IMR-90 (cell line): Measurements from ENCODE around the gene OR10D3. TPM values are rescaled to one million over a fixed set of nuclear protein-coding genes. Genes with fewer than 3 reads are reported as not detected.

Source experiments
- ATAC-seq: fragments of 200-7000 bp; cut with Tn5 transposase; 2 replicates; pipeline ENCODE4 v1.9.1; 2020; ENCODE audit warnings: low read depth, mild to moderate bottlenecking, moderate library complexity
- BruUV-seq: library from RNA; stranded (reverse); fragments of 400-500 nt; replicated peaks from 2 replicates; lab custom pipeline; 2021; lab: Mats Ljungman, UMichigan
- CTCF ChIA-PET: fragments of 300-600 bp; formaldehyde crosslinking; extraction: SDS; loops from one replicate; lab custom pipeline; 2021; ENCODE audit warnings: antibody characterized with exemption; lab: Yijun Ruan, JAX
- POLR2A ChIA-PET: fragments of 300-600 bp; sonication (Branson Sonifier 250); formaldehyde crosslinking; loops from one replicate; lab custom pipeline; 2022; ENCODE audit warnings: antibody characterized with exemption; ENCODE audit not compliant: unreplicated experiment; lab: Charles Lee
- DNase-seq: peaks from one replicate; pipeline ENCODE4 v3.0.0; 2013
- H2AFZ ChIP-seq: replicated peaks from 2 replicates; pipeline ENCODE3; 2013; ENCODE audit warnings: low read length, mild to moderate bottlenecking; ENCODE audit not compliant: poor library complexity
- H2AK5ac ChIP-seq: 2 replicates; pipeline ENCODE4 v1.6.1; 2013; ENCODE audit warnings: low read depth, low read length, inconsistent platforms
- H2AK9ac ChIP-seq: replicated peaks from 2 replicates; pipeline ENCODE3; 2013; ENCODE audit warnings: mild to moderate bottlenecking, low read depth, low read length, moderate library complexity; ENCODE audit not compliant: poor library complexity
- H2BK120ac ChIP-seq: 2 replicates; pipeline ENCODE4 v1.6.1; 2013; ENCODE audit warnings: low read depth, low read length, inconsistent platforms
- H2BK15ac ChIP-seq: 3 replicates; pipeline ENCODE4 v1.6.1; 2013; ENCODE audit warnings: low read depth, low read length, inconsistent platforms
- H2BK20ac ChIP-seq: 2 replicates; pipeline ENCODE4 v1.6.1; 2013; ENCODE audit warnings: low read depth, mild to moderate bottlenecking, inconsistent platforms, low read length, moderate library complexity
- H2BK5ac ChIP-seq: 2 replicates; pipeline ENCODE4 v1.6.1; 2013; ENCODE audit warnings: mild to moderate bottlenecking, low read depth, low read length, inconsistent platforms; ENCODE audit not compliant: poor library complexity, severe bottlenecking
- H3K14ac ChIP-seq: replicated peaks from 2 replicates; pipeline ENCODE4 v1.6.1; 2013; ENCODE audit warnings: low read depth, low read length, inconsistent platforms
- H3K18ac ChIP-seq: 2 replicates; pipeline ENCODE4 v1.6.1; 2013; ENCODE audit warnings: low read depth, low read length, control low read depth
- H3K23ac ChIP-seq: 2 replicates; pipeline ENCODE4 v1.6.1; 2013; ENCODE audit warnings: low read depth, low read length, inconsistent platforms
- H3K27ac ChIP-seq: 2 replicates; pipeline ENCODE4 v1.5.1; 2013; ENCODE audit warnings: mild to moderate bottlenecking, control low read depth, low read length; ENCODE audit not compliant: insufficient read depth
- H3K27me3 ChIP-seq: 2 replicates; pipeline ENCODE4 v1.6.1; 2013; ENCODE audit warnings: low read length; ENCODE audit not compliant: control insufficient read depth, insufficient read depth
- H3K36me3 ChIP-seq: 2 replicates; pipeline ENCODE4 v1.6.1; 2013; ENCODE audit warnings: low read length, mixed read lengths; ENCODE audit not compliant: control insufficient read depth, insufficient read depth
- H3K4ac ChIP-seq: 2 replicates; pipeline ENCODE4 v1.6.1; 2013; ENCODE audit warnings: low read depth, low read length, inconsistent platforms
- H3K4me1 ChIP-seq: 2 replicates; pipeline ENCODE4 v1.6.1; 2013; ENCODE audit warnings: low read length, mixed read lengths; ENCODE audit not compliant: control insufficient read depth, insufficient read depth
- H3K4me2 ChIP-seq: 2 replicates; pipeline ENCODE4 v1.6.1; 2013; ENCODE audit warnings: low read depth, mild to moderate bottlenecking, control low read depth, low read length, moderate library complexity
- H3K4me3 ChIP-seq: 2 replicates; pipeline ENCODE4 v1.5.1; 2013; ENCODE audit warnings: low read depth, mild to moderate bottlenecking, control low read depth, low read length, moderate library complexity; ENCODE audit not compliant: insufficient read depth
- H3K56ac ChIP-seq: 2 replicates; pipeline ENCODE4 v1.6.1; 2013; ENCODE audit warnings: low read length, inconsistent platforms; ENCODE audit not compliant: insufficient read depth; ENCODE audit errors: extremely low read depth
- H3K79me1 ChIP-seq, 2 experiments: 2 replicates each; pipeline ENCODE4 v1.6.1; 2013; ENCODE audit warnings: low read length in 2 of 2, inconsistent platforms in 1 of 2, low read depth in 1 of 2
- H3K9ac ChIP-seq: 2 replicates; pipeline ENCODE4 v1.6.1; 2013; ENCODE audit warnings: low read depth, low read length, control low read depth
- H3K9me1 ChIP-seq: 2 replicates; pipeline ENCODE4 v1.6.1; 2013; ENCODE audit warnings: low read length, inconsistent platforms; ENCODE audit not compliant: insufficient read depth
- H3K9me3 ChIP-seq: 2 replicates; pipeline ENCODE4 v1.6.1; 2013; ENCODE audit warnings: low read length; ENCODE audit not compliant: control insufficient read depth, insufficient read depth
- H4K20me1 ChIP-seq: 2 replicates; pipeline ENCODE4 v1.6.1; 2013; ENCODE audit warnings: low read length, inconsistent platforms; ENCODE audit not compliant: insufficient read depth
- H4K5ac ChIP-seq: 2 replicates; pipeline ENCODE4 v1.6.1; 2013; ENCODE audit warnings: mild to moderate bottlenecking, low read depth, low read length, control low read depth
- H4K8ac ChIP-seq, 2 experiments: 2 replicates each; pipeline ENCODE4 v1.6.1; 2013; ENCODE audit warnings: low read depth in 2 of 2, low read length in 2 of 2, control low read depth in 1 of 2, inconsistent platforms in 1 of 2
- H4K91ac ChIP-seq: 2 replicates; pipeline ENCODE4 v1.6.1; 2013; ENCODE audit warnings: low read depth, low read length, inconsistent platforms; ENCODE audit not compliant: insufficient read depth
- CEBPB ChIP-seq: IDR thresholded peaks from 2 replicates; pipeline ENCODE4 v1.6.1; 2012; ENCODE audit warnings: low read depth, low read length, improper control_type of control experiment
- MAZ ChIP-seq: IDR thresholded peaks from 2 replicates; pipeline ENCODE4 v1.6.1; 2012; ENCODE audit warnings: low read depth, mild to moderate bottlenecking, low read length, improper control_type of control experiment, moderate library complexity, borderline replicate concordance
- MXI1 ChIP-seq: IDR thresholded peaks from 2 replicates; pipeline ENCODE4 v1.6.1; 2012; ENCODE audit warnings: low read depth, mild to moderate bottlenecking, low read length, moderate library complexity, borderline replicate concordance
- NFE2L2 ChIP-seq: fragments of 150-350 bp; IDR thresholded peaks from 2 replicates; pipeline ENCODE4 v1.6.1; 2016; ENCODE audit warnings: low read depth, mild to moderate bottlenecking, low read length
- POLR2A ChIP-seq: IDR thresholded peaks from 2 replicates; pipeline ENCODE4 v1.6.1; 2012; ENCODE audit warnings: mild to moderate bottlenecking, low read depth, low read length
- RCOR1 ChIP-seq: IDR thresholded peaks from 2 replicates; pipeline ENCODE4 v1.6.1; 2012; ENCODE audit warnings: mild to moderate bottlenecking, low read length, improper control_type of control experiment; ENCODE audit not compliant: insufficient replicate concordance
- RFX5 ChIP-seq: IDR thresholded peaks from 2 replicates; pipeline ENCODE4 v1.8.0; 2012; ENCODE audit warnings: low read depth, mild to moderate bottlenecking, low read length, moderate library complexity
- dilution Hi-C: fragments of 300-500 bp; cut with HindIII; formaldehyde crosslinking; loops from one replicate; pipeline ENCODE4 v1.14.3; 2018; ENCODE audit warnings: low sequenced_read_pairs; ENCODE audit not compliant: unreplicated experiment
- in situ Hi-C: fragments of 300-500 bp; cut with MboI; formaldehyde crosslinking; loops from 3 replicates; pipeline ENCODE4 v1.14.3; 2019; ENCODE audit warnings: low sequenced_read_pairs, inconsistent platforms, mixed read lengths
- intact Hi-C: fragments of 100-400 bp; cut with micrococcal nuclease; formaldehyde crosslinking; loops from 2 replicates; pipeline ENCODE4 v1.10.0; 2022
- polyA plus RNA-seq, 3 experiments: library from polyadenylated mRNA; depleted of rRNA; stranded (reverse); fragments of >200 nt; gene quantifications; 2 replicates each; pipeline ENCODE4 v1.2.3, GENCODE V29; 2012; ENCODE audit warnings: low replicate concordance in 1 of 3
- total RNA-seq: library from RNA; depleted of rRNA; stranded (reverse); fragments of >200 nt; gene quantifications from 2 replicates; pipeline ENCODE4 v1.2.3, GENCODE V29; 2012
- TF ChIP-seq, protein P1 (sequence below): conservative IDR thresholded peaks from 2 replicates; pipeline ENCODE4 v1.5.1; 2012; ENCODE audit warnings: mild to moderate bottlenecking, low read depth, low read length, improper control_type of control experiment
- TF ChIP-seq, protein P2 (sequence below): fragments of 150-350 bp; IDR thresholded peaks from 2 replicates; pipeline ENCODE4 v1.6.1; 2016; ENCODE audit warnings: low read depth, mild to moderate bottlenecking, low read length, moderate library complexity, borderline replicate concordance
- TF ChIP-seq, protein P3 (sequence below): fragments of 150-350 bp; IDR thresholded peaks from 2 replicates; pipeline ENCODE4 v1.6.1; 2017; ENCODE audit warnings: mild to moderate bottlenecking, antibody characterized with exemption, low read length, low read depth

The OR10D3 gene
- total and polyA plus RNA-seq, 2 of the 4 experiments (the other 2 are of a cell fraction) = not detected

DNA sequence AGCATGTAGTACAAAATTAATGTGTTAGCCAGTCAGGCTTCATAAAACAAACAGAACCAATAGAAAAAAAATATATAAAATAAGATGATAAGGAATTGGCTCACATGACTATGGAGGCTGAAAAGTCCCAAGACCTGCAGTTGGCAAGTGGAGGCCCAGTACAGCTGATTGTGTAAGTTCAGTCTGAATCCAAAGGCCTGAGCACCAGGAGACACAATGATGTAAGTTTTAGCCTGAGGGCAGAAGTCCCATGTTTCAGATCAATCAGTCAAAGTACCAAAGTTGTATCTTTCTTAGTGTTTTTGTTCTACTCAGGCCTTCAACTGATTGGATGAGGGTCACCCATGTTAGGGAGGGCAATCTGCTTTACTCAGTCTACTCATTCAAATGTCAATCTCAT lies 14.3 kb upstream of the OR10D3 start:
- Histone ChIP-seq H3K4ac (no peak overlapping the region), H4K20me1 (no peaks in the 10 kb centered on the region), H3K4me1 (no peaks in the 10 kb centered on the region), H3K23ac (no peak overlapping the region), H3K79me1 (no peaks in the 10 kb centered on the region), H3K18ac (no peak overlapping the region), H2BK15ac (no peak overlapping the region), H3K14ac (no peak overlapping the region), H2BK20ac (no peak overlapping the region), H4K91ac (no peak overlapping the region), H3K56ac (no peak overlapping the region), H4K8ac (no peak overlapping the region), H3K9me1 (no peaks in the 10 kb centered on the region), H3K36me3 (no peaks in the 10 kb centered on the region), H3K27me3 (no peaks in the 10 kb centered on the region), H3K9me3 (no peaks in the 10 kb centered on the region), H2BK5ac (no peak overlapping the region), H2AK9ac (no peak overlapping the region), H3K27ac (no peak overlapping the region), H3K4me3 (no peak overlapping the region), H2BK120ac (no peak overlapping the region), H2AK5ac (no peak overlapping the region), H4K5ac (no peak overlapping the region), H3K4me2 (no peak overlapping the region), H3K9ac (no peak overlapping the region), H2AFZ (no peak overlapping the region)
- ChIA-PET POLR2A (no interaction called here), CTCF (no interaction called here)
- TF ChIP-seq RCOR1 (no peak), CEBPB (no peak), MAZ (no peak), NFE2L2 (no peak), POLR2A (no peak), RFX5 (no peak), MXI1 (no peak)
- TF ChIP-seq, protein P1, sequence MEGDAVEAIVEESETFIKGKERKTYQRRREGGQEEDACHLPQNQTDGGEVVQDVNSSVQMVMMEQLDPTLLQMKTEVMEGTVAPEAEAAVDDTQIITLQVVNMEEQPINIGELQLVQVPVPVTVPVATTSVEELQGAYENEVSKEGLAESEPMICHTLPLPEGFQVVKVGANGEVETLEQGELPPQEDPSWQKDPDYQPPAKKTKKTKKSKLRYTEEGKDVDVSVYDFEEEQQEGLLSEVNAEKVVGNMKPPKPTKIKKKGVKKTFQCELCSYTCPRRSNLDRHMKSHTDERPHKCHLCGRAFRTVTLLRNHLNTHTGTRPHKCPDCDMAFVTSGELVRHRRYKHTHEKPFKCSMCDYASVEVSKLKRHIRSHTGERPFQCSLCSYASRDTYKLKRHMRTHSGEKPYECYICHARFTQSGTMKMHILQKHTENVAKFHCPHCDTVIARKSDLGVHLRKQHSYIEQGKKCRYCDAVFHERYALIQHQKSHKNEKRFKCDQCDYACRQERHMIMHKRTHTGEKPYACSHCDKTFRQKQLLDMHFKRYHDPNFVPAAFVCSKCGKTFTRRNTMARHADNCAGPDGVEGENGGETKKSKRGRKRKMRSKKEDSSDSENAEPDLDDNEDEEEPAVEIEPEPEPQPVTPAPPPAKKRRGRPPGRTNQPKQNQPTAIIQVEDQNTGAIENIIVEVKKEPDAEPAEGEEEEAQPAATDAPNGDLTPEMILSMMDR = no peak
- TF ChIP-seq, protein P2, sequence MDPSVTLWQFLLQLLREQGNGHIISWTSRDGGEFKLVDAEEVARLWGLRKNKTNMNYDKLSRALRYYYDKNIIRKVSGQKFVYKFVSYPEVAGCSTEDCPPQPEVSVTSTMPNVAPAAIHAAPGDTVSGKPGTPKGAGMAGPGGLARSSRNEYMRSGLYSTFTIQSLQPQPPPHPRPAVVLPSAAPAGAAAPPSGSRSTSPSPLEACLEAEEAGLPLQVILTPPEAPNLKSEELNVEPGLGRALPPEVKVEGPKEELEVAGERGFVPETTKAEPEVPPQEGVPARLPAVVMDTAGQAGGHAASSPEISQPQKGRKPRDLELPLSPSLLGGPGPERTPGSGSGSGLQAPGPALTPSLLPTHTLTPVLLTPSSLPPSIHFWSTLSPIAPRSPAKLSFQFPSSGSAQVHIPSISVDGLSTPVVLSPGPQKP = no peak
- TF ChIP-seq, protein P3, sequence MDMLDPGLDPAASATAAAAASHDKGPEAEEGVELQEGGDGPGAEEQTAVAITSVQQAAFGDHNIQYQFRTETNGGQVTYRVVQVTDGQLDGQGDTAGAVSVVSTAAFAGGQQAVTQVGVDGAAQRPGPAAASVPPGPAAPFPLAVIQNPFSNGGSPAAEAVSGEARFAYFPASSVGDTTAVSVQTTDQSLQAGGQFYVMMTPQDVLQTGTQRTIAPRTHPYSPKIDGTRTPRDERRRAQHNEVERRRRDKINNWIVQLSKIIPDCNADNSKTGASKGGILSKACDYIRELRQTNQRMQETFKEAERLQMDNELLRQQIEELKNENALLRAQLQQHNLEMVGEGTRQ = no peak
- in situ Hi-C loops (no loop called here), intact Hi-C loops (loop anchor here (5.0 kb wide), 1 partner anchor 36 kb away; no protein-coding TSS in a partner anchor), dilution Hi-C loops (no loop called here)
- no TSS peak for BruUV-seq
- DNase-seq = no peak
- no peak for ATAC-seq
